Measurements from ENCODE around the gene SLC23A3. TPM values are rescaled to one million over a fixed set of nuclear protein-coding genes. Genes with fewer than 3 reads are reported as not detected.

SLC23A3 gene
- total RNA-seq, 1 experiment from 2014 or later, result 1.9 TPM

DNA sequence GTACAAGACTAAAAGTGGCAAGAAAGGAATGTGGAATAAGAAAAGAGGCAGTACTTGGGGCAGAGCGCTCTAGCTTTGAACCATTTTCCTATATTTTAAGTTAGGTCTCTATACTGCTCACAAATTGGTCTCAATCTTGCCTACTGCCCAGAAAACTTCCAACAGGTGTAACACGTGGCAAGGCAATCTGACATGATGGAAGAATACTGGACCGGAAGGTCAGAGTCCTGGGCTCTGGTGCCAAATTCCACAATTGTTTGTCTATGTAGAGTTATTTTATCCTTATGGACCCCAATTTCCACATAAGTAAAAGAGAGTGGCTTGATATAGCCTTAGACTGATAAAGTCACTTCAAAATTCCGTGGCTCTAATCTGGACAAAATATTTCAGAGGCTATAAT is 38.1 kb downstream of the SLC23A3 start:
- H3K4me1 ChIP-seq (ENCODE audit: insufficient read depth, low read length, poor library complexity, severe bottlenecking), result no peaks in the 10 kb centered on the region
- no peaks in the 10 kb centered on the region for H3K36me3 ChIP-seq (ENCODE audit: insufficient read depth, low read length, poor library complexity, severe bottlenecking)
- no peaks in the 10 kb centered on the region for H3K27me3 ChIP-seq (replicated peaks; ENCODE audit: insufficient read depth, low read depth, low read length, poor library complexity)
- BruUV-seq (replicated peaks), result no TSS peak
- H3K27ac ChIP-seq (ENCODE audit: low read depth, low read length, poor library complexity, severe bottlenecking), result no peak overlapping the region
- no peaks in the 10 kb centered on the region for H3K9me3 ChIP-seq (ENCODE audit: low read depth, low read length, poor library complexity, severe bottlenecking)
- intact Hi-C loops (cut with micrococcal nuclease; ENCODE audit: unreplicated experiment), result no loop called here
- no peak for DNase-seq (ENCODE audit: low spot score)
- TF ChIP-seq, protein P1, sequence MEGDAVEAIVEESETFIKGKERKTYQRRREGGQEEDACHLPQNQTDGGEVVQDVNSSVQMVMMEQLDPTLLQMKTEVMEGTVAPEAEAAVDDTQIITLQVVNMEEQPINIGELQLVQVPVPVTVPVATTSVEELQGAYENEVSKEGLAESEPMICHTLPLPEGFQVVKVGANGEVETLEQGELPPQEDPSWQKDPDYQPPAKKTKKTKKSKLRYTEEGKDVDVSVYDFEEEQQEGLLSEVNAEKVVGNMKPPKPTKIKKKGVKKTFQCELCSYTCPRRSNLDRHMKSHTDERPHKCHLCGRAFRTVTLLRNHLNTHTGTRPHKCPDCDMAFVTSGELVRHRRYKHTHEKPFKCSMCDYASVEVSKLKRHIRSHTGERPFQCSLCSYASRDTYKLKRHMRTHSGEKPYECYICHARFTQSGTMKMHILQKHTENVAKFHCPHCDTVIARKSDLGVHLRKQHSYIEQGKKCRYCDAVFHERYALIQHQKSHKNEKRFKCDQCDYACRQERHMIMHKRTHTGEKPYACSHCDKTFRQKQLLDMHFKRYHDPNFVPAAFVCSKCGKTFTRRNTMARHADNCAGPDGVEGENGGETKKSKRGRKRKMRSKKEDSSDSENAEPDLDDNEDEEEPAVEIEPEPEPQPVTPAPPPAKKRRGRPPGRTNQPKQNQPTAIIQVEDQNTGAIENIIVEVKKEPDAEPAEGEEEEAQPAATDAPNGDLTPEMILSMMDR (conservative IDR thresholded peaks at IDR 0.05; ENCODE audit: low read depth, low read length), result no peak
- no peak for TF ChIP-seq EZH2 (IDR thresholded peaks at IDR 0.05; ENCODE audit: borderline replicate concordance, low read depth, low read length, poor library complexity, severe bottlenecking)
- ChIA-PET POLR2A (ENCODE audit: low non-redundant PET) (no interaction called here), CTCF (interaction anchor here (1.4 kb wide), 1 partner anchor 12 kb away, joined by 3 read pairs; no protein-coding TSS in a partner anchor)
- no peak overlapping the region for H3K4me3 ChIP-seq (ENCODE audit: low read depth, low read length, poor library complexity, severe bottlenecking)

DNA sequence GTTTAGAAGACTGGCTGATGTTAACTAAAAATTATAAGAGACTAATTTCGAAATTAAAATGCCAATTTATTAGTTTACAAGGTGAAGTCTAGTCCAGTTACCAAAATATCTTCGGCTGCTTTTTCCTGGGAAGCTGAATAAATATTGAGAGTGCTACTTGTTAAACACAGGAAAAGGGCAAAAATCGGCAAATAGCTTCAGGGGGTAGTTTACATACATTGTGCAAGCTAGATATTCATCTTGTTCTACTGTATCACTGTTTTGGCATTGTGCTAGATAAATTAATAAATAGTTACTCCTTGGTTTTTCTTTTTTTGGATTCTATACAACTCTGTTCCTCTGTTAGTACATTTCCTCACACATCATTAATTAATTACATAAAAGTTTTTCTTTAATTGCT is 38.5 kb downstream of the SLC23A3 start:
- intact Hi-C loops (cut with micrococcal nuclease; ENCODE audit: unreplicated experiment), result no loop called here
- Histone ChIP-seq H3K27me3 (replicated peaks; ENCODE audit: insufficient read depth, low read depth, low read length, poor library complexity) (no peaks in the 10 kb centered on the region), H3K4me3 (ENCODE audit: low read depth, low read length, poor library complexity, severe bottlenecking) (no peak overlapping the region), H3K4me1 (ENCODE audit: insufficient read depth, low read length, poor library complexity, severe bottlenecking) (no peaks in the 10 kb centered on the region), H3K36me3 (ENCODE audit: insufficient read depth, low read length, poor library complexity, severe bottlenecking) (no peaks in the 10 kb centered on the region), H3K9me3 (ENCODE audit: low read depth, low read length, poor library complexity, severe bottlenecking) (no peaks in the 10 kb centered on the region), H3K27ac (ENCODE audit: low read depth, low read length, poor library complexity, severe bottlenecking) (no peak overlapping the region)
- BruUV-seq (replicated peaks), result no TSS peak
- no peak for TF ChIP-seq EZH2 (IDR thresholded peaks at IDR 0.05; ENCODE audit: borderline replicate concordance, low read depth, low read length, poor library complexity, severe bottlenecking)
- TF ChIP-seq, protein P1 (conservative IDR thresholded peaks at IDR 0.05; ENCODE audit: low read depth, low read length), result no peak
- DNase-seq (ENCODE audit: low spot score), result no peak
- ChIA-PET POLR2A (ENCODE audit: low non-redundant PET) (no interaction called here), CTCF (interaction anchor here (1.4 kb wide), 1 partner anchor 12 kb away, joined by 3 read pairs; no protein-coding TSS in a partner anchor)

DNA sequence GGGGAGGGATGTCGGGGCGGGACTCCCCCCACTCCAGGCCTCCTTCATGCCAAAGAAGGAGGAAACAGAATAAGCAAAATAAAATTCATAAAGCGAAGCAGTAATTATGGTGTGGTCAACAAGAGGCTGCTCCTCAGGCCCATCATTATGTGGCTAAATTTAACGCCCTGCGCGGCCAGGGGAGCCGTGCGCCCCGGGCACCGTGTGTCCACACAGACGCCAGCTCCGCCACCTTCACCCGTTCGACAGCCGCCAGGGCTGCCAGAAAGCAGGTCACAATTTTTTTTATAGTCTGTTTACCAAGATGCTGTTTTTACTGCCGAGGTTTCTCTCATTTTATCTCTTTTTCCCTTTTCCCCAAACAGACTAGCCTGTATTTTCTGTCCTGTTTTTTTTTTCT is 40.2 kb downstream of the SLC23A3 start:
- no peak overlapping the region for H3K27ac ChIP-seq (ENCODE audit: low read depth, low read length, poor library complexity, severe bottlenecking)
- no peak for DNase-seq (ENCODE audit: low spot score)
- intact Hi-C loops (cut with micrococcal nuclease; ENCODE audit: unreplicated experiment), result loop anchor here (10.0 kb wide), 1 partner anchor 255 kb away; no protein-coding TSS in a partner anchor
- no peaks in the 10 kb centered on the region for H3K9me3 ChIP-seq (ENCODE audit: low read depth, low read length, poor library complexity, severe bottlenecking)
- TF ChIP-seq, protein P1 (conservative IDR thresholded peaks at IDR 0.05; ENCODE audit: low read depth, low read length), result no peak
- no peak for TF ChIP-seq EZH2 (IDR thresholded peaks at IDR 0.05; ENCODE audit: borderline replicate concordance, low read depth, low read length, poor library complexity, severe bottlenecking)
- H3K4me1 ChIP-seq (ENCODE audit: insufficient read depth, low read length, poor library complexity, severe bottlenecking), result no peaks in the 10 kb centered on the region
- H3K36me3 ChIP-seq (ENCODE audit: insufficient read depth, low read length, poor library complexity, severe bottlenecking), result no peaks in the 10 kb centered on the region
- POLR2A ChIA-PET (ENCODE audit: low non-redundant PET), result no interaction called here
- H3K27me3 ChIP-seq (replicated peaks; ENCODE audit: insufficient read depth, low read depth, low read length, poor library complexity), result no peaks in the 10 kb centered on the region
- H3K4me3 ChIP-seq (ENCODE audit: low read depth, low read length, poor library complexity, severe bottlenecking), result no peak overlapping the region
- CTCF ChIA-PET, result no interaction called here
- BruUV-seq (replicated peaks), result no TSS peak
